SK-N-SH (cell line): Measurements from ENCODE around the gene TBC1D8. TPM values are rescaled to one million over a fixed set of nuclear protein-coding genes. Genes with fewer than 3 reads are reported as not detected.

Experiments used
- CTCF ChIA-PET: fragments of 300-600, 350-600 bp; formaldehyde crosslinking; extraction: SDS; loops from one replicate; lab custom pipeline; 2021; lab: Yijun Ruan, JAX
- POLR2A ChIA-PET: fragments of 350-600 bp; sonication (Branson Sonifier 250); formaldehyde crosslinking; extraction: SDS; loops from one replicate; lab custom pipeline; 2020; ENCODE audit warnings: antibody characterized with exemption, inconsistent platforms; lab: Yijun Ruan, JAX
- DNase-seq: peaks from one replicate; pipeline ENCODE4 v3.0.0; 2012
- H2AFZ ChIP-seq: fragments of 200-600 bp; sonication (generic); 2 replicates; pipeline ENCODE4 v1.8.1; 2016; ENCODE audit warnings: antibody characterized with exemption, mild to moderate bottlenecking, low read depth
- H3F3A ChIP-seq: fragments of 200-600 bp; sonication (generic); replicated peaks from 2 replicates; pipeline ENCODE3; 2016; ENCODE audit warnings: antibody characterized with exemption, mild to moderate bottlenecking; ENCODE audit not compliant: insufficient read depth
- H3K27ac ChIP-seq, 2 experiments: fragments of 200-500 bp in 1 of 2; fragments of 200-600 bp in 1 of 2; sonication (Bioruptor generic) in 1 of 2; sonication (generic), shearing (Covaris generic) in 1 of 2; 2 replicates each; pipeline versions ENCODE4 v1.5.1 to v1.6.1; 2014 to 2016; ENCODE audit warnings: low read depth in 2 of 2, inconsistent platforms in 1 of 2, low read length in 1 of 2, mild to moderate bottlenecking in 1 of 2, mixed read lengths in 1 of 2
- H3K27me3 ChIP-seq: fragments of 200-600 bp; sonication (generic), shearing (Covaris generic); 2 replicates; pipeline ENCODE4 v1.6.1; 2016; ENCODE audit warnings: mixed run types; ENCODE audit not compliant: insufficient read depth
- H3K36me3 ChIP-seq, 2 experiments: fragments of 200-500 bp in 1 of 2; fragments of 200-600 bp in 1 of 2; sonication (Bioruptor generic) in 1 of 2; sonication (generic) in 1 of 2; replicated peaks in 1 of 2; 2 replicates each; pipeline versions ENCODE3 to v1.5.1; 2014 to 2016; ENCODE audit warnings: low read length in 1 of 2, mild to moderate bottlenecking in 1 of 2; ENCODE audit not compliant: insufficient read depth in 2 of 2, control insufficient read depth in 1 of 2
- H3K4me1 ChIP-seq, 2 experiments: fragments of 200-500 bp in 1 of 2; fragments of 200-600 bp in 1 of 2; sonication (Bioruptor generic) in 1 of 2; sonication (generic), shearing (Covaris generic) in 1 of 2; 2 replicates each; pipeline versions ENCODE4 v1.5.1 to v1.6.1; 2014 to 2016; ENCODE audit warnings: low read depth in 1 of 2, low read length in 1 of 2, mixed run types in 1 of 2; ENCODE audit not compliant: insufficient read depth in 2 of 2, control insufficient read depth in 1 of 2
- H3K4me2 ChIP-seq: fragments of 200-600 bp; sonication (generic), shearing (Covaris generic); 2 replicates; pipeline ENCODE4 v1.6.1; 2017; ENCODE audit warnings: mixed run types
- H3K4me3 ChIP-seq, 2 experiments: fragments of 200-500 bp in 1 of 2; fragments of 200-600 bp in 1 of 2; sonication (Bioruptor generic) in 1 of 2; sonication (generic), shearing (Covaris generic) in 1 of 2; 2 replicates each; pipeline versions ENCODE4 v1.5.1 to v1.8.1; 2014 to 2016; ENCODE audit warnings: low read depth in 2 of 2, inconsistent platforms in 1 of 2, low read length in 1 of 2, mild to moderate bottlenecking in 1 of 2, mixed read lengths in 1 of 2, moderate library complexity in 1 of 2
- H3K79me2 ChIP-seq: fragments of 200-600 bp; sonication (generic); 2 replicates; pipeline ENCODE4 v1.8.1; 2017; ENCODE audit warnings: mild to moderate bottlenecking; ENCODE audit not compliant: insufficient read depth
- H3K9ac ChIP-seq: fragments of 200-600 bp; sonication (generic); 2 replicates; pipeline ENCODE4 v1.6.1; 2017; ENCODE audit warnings: mixed run types
- H3K9me2 ChIP-seq: fragments of 200-600 bp; sonication (generic); 2 replicates; pipeline ENCODE4 v1.6.1; 2017; ENCODE audit warnings: mixed run types
- H3K9me3 ChIP-seq: fragments of 200-600 bp; sonication (generic); 2 replicates; pipeline ENCODE4 v1.6.1; 2017; ENCODE audit warnings: mixed run types, mild to moderate bottlenecking, moderate library complexity
- H4K20me1 ChIP-seq: fragments of 200-600 bp; sonication (generic); 2 replicates; pipeline ENCODE4 v1.6.1; 2017; ENCODE audit warnings: mild to moderate bottlenecking, mixed run types; ENCODE audit not compliant: insufficient read depth
- CTCF ChIP-seq: fragments of 200-600 bp; sonication (generic); IDR thresholded peaks from 2 replicates; pipeline ENCODE4 v1.6.1; 2017; ENCODE audit warnings: antibody characterized with exemption, mild to moderate bottlenecking, moderate library complexity
- EZH2phosphoT487 ChIP-seq: fragments of 200-600 bp; sonication (generic); IDR thresholded peaks from 2 replicates; pipeline ENCODE4 v1.6.1; 2017; ENCODE audit warnings: low read depth, mixed run types, mild to moderate bottlenecking, antibody characterized with exemption, moderate library complexity, borderline replicate concordance
- FOXJ3 ChIP-seq: sonication (generic); formaldehyde crosslinking; IDR thresholded peaks from 2 replicates; pipeline ENCODE4 v1.5.1; 2020; ENCODE audit warnings: mild to moderate bottlenecking, missing genetic modification reagents
- FOXM1 ChIP-seq: IDR thresholded peaks from 2 replicates; pipeline ENCODE4 v1.4.0; 2012; ENCODE audit warnings: low read depth, mild to moderate bottlenecking
- GABPA ChIP-seq: IDR thresholded peaks from 2 replicates; pipeline ENCODE4 v1.4.0; 2012; ENCODE audit warnings: low read depth, mild to moderate bottlenecking
- GATA2 ChIP-seq: sonication (generic); formaldehyde crosslinking; IDR thresholded peaks from 2 replicates; pipeline ENCODE4 v1.5.0; 2020; ENCODE audit warnings: mild to moderate bottlenecking, missing genetic modification reagents
- NRF1 ChIP-seq: IDR thresholded peaks from 2 replicates; pipeline ENCODE4 v1.6.1; 2012; ENCODE audit warnings: low read depth, mild to moderate bottlenecking, low read length
- RCOR1 ChIP-seq: fragments of 150-350 bp; IDR thresholded peaks from 2 replicates; pipeline ENCODE4 v1.6.1; 2017; ENCODE audit warnings: antibody characterized with exemption, low read length
- RFX5 ChIP-seq: IDR thresholded peaks from 2 replicates; pipeline ENCODE4 v1.6.1; 2012; ENCODE audit warnings: mild to moderate bottlenecking, improper control_type of control experiment, low read length
- SIN3A ChIP-seq: IDR thresholded peaks from 2 replicates; pipeline ENCODE4 v1.6.1; 2012; ENCODE audit warnings: low read depth, mild to moderate bottlenecking, low read length, moderate library complexity, borderline replicate concordance
- TEAD4 ChIP-seq: IDR thresholded peaks from 2 replicates; pipeline ENCODE4 v1.4.0; 2012; ENCODE audit warnings: mild to moderate bottlenecking, borderline replicate concordance; ENCODE audit not compliant: insufficient read depth
- USF2 ChIP-seq: fragments of 150-350 bp; IDR thresholded peaks from 2 replicates; pipeline ENCODE4 v1.6.1; 2017; ENCODE audit warnings: antibody characterized with exemption, low read length, low read depth, borderline replicate concordance
- WGBS: methylation state at CpG from one replicate; pipeline ENCODE4 v1.1.6; 2017; ENCODE audit warnings: low lambda C conversion rate; 5-methylcytosine and 5-hydroxymethylcytosine counted together
- polyA plus RNA-seq, 3 experiments: library from polyadenylated mRNA; depleted of rRNA; stranded (reverse); fragments of >200 nt; gene quantifications; 2 replicates each; pipeline ENCODE4 v1.2.3, GENCODE V29; 2012
- TF ChIP-seq, protein P1 (sequence below): IDR thresholded peaks from 2 replicates; pipeline ENCODE4 v1.6.1; 2012; ENCODE audit warnings: mild to moderate bottlenecking, low read depth, low read length, moderate library complexity
- TF ChIP-seq, protein P2 (sequence below): fragments of 150-350 bp; IDR thresholded peaks from 2 replicates; pipeline ENCODE4 v1.6.1; 2016; ENCODE audit warnings: mild to moderate bottlenecking, low read depth, low read length
- TF ChIP-seq, protein P3 (sequence below): IDR thresholded peaks from 2 replicates; pipeline ENCODE4 v1.4.0; 2012; ENCODE audit warnings: low read depth, borderline replicate concordance
- TF ChIP-seq, protein P4 (sequence below): IDR thresholded peaks from 2 replicates; pipeline ENCODE4 v1.4.0; 2012; ENCODE audit warnings: low read depth

The TBC1D8 gene
- polyA plus RNA-seq, 1 of the 3 experiments (the other 2 are of a cell fraction), result 5.3 TPM

DNA sequence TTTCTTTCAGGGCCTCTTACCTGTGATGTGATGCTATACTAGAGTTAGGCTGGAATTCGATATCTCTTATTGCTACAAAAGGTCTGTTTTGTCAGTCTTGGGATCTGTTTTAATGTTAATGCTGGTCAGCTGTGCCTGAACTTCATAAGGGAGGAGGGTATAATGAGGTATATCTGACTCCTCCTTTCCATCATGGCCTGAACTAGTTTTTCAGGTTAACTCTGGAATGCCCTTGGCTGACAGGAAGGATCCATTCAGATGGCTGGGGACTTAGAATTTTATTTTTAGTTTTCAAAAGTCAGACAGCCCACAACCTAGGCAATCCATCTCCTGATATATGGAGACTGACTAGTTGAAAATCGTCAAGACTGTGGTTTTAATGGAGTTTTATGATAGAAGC is 35.9 kb upstream of the TBC1D8 start:
- Histone ChIP-seq H3K4me1 (peaks cover 0 to 2% of the 10 kb centered on the region in 2 experiments; a peak in 1 of 4 replicates), H3K4me3 (no peak overlapping the region), H3K9me2 (no peaks in the 10 kb centered on the region), H3K9ac (no peak overlapping the region), H2AFZ (no peak overlapping the region), H3K36me3 (no peaks in the 10 kb centered on the region), H4K20me1 (no peaks in the 10 kb centered on the region), H3F3A (no peaks in the 10 kb centered on the region), H3K9me3 (no peaks in the 10 kb centered on the region), H3K79me2 (no peaks in the 10 kb centered on the region), H3K4me2 (no peak overlapping the region), H3K27ac (no peak overlapping the region), H3K27me3 (no peaks in the 10 kb centered on the region)
- POLR2A ChIA-PET, result no interaction called here
- CTCF ChIA-PET, result interaction anchor here (1.5 kb wide), 1 partner anchor 150 kb away, joined by 4 read pairs; no protein-coding TSS in a partner anchor
- no peak for TF ChIP-seq GATA2 (CRISPR knock-in tag)
- no peak for TF ChIP-seq EZH2phosphoT487
- TF ChIP-seq, protein P1, sequence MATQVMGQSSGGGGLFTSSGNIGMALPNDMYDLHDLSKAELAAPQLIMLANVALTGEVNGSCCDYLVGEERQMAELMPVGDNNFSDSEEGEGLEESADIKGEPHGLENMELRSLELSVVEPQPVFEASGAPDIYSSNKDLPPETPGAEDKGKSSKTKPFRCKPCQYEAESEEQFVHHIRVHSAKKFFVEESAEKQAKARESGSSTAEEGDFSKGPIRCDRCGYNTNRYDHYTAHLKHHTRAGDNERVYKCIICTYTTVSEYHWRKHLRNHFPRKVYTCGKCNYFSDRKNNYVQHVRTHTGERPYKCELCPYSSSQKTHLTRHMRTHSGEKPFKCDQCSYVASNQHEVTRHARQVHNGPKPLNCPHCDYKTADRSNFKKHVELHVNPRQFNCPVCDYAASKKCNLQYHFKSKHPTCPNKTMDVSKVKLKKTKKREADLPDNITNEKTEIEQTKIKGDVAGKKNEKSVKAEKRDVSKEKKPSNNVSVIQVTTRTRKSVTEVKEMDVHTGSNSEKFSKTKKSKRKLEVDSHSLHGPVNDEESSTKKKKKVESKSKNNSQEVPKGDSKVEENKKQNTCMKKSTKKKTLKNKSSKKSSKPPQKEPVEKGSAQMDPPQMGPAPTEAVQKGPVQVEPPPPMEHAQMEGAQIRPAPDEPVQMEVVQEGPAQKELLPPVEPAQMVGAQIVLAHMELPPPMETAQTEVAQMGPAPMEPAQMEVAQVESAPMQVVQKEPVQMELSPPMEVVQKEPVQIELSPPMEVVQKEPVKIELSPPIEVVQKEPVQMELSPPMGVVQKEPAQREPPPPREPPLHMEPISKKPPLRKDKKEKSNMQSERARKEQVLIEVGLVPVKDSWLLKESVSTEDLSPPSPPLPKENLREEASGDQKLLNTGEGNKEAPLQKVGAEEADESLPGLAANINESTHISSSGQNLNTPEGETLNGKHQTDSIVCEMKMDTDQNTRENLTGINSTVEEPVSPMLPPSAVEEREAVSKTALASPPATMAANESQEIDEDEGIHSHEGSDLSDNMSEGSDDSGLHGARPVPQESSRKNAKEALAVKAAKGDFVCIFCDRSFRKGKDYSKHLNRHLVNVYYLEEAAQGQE, result no peak
- no peak for TF ChIP-seq NRF1
- TF ChIP-seq GABPA, result no peak
- no peak for TF ChIP-seq RCOR1
- no peak for TF ChIP-seq FOXJ3 (CRISPR knock-in tag)
- TF ChIP-seq SIN3A, result no peak
- TF ChIP-seq FOXM1, result no peak
- TF ChIP-seq RFX5, result no peak
- TF ChIP-seq, protein P2, sequence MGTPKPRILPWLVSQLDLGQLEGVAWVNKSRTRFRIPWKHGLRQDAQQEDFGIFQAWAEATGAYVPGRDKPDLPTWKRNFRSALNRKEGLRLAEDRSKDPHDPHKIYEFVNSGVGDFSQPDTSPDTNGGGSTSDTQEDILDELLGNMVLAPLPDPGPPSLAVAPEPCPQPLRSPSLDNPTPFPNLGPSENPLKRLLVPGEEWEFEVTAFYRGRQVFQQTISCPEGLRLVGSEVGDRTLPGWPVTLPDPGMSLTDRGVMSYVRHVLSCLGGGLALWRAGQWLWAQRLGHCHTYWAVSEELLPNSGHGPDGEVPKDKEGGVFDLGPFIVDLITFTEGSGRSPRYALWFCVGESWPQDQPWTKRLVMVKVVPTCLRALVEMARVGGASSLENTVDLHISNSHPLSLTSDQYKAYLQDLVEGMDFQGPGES, result no peak
- TF ChIP-seq CTCF, result no peak
- TF ChIP-seq, protein P3, sequence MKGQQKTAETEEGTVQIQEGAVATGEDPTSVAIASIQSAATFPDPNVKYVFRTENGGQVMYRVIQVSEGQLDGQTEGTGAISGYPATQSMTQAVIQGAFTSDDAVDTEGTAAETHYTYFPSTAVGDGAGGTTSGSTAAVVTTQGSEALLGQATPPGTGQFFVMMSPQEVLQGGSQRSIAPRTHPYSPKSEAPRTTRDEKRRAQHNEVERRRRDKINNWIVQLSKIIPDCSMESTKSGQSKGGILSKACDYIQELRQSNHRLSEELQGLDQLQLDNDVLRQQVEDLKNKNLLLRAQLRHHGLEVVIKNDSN, result no peak
- TF ChIP-seq, protein P4, sequence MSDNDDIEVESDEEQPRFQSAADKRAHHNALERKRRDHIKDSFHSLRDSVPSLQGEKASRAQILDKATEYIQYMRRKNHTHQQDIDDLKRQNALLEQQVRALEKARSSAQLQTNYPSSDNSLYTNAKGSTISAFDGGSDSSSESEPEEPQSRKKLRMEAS, result no peak
- no peak for TF ChIP-seq USF2
- TF ChIP-seq TEAD4, result no peak
- 40% methylated on average over 2 of the region's 2 CpGs for WGBS
- DNase-seq, result no peak
